OCI-LY7 (cell line): Measurements from ENCODE around the gene EXOG.

Source experiments
- EZH2phosphoT487 ChIP-seq: fragments of 200-600 bp; sonication (generic); IDR thresholded peaks from 2 replicates; pipeline ENCODE4 v1.6.1; 2018; ENCODE audit warnings: low read depth, borderline replicate concordance, mild to moderate bottlenecking, mixed run types, antibody characterized with exemption, low read length, moderate library complexity, mixed read lengths
- TF ChIP-seq, protein P1 (sequence below): fragments of 200-600 bp; sonication (generic); conservative IDR thresholded peaks from 2 replicates; pipeline ENCODE4 v1.5.1; 2014; ENCODE audit warnings: mild to moderate bottlenecking, antibody characterized with exemption, low read length, moderate library complexity, mixed read lengths

DNA sequence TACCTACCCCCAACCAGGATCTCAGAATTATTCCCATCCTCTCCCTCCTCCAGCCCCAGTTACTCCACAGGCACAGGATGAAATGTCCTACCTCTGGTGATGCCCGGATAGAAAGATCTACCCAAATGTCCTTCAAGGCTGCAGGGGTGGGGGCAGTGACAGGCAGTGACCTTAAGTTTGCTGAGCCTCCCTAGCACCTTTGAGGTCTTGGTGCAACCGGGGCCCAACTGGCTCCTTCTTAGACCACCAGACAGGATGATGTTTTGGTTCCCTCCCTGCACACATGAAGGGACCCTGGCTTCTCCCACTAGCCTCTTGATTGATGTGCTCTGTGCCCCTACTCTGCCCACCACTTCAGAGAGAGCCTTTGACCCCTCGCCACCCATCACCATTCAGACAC lies 36.4 kb downstream of the EXOG start:
- TF ChIP-seq, protein P1, sequence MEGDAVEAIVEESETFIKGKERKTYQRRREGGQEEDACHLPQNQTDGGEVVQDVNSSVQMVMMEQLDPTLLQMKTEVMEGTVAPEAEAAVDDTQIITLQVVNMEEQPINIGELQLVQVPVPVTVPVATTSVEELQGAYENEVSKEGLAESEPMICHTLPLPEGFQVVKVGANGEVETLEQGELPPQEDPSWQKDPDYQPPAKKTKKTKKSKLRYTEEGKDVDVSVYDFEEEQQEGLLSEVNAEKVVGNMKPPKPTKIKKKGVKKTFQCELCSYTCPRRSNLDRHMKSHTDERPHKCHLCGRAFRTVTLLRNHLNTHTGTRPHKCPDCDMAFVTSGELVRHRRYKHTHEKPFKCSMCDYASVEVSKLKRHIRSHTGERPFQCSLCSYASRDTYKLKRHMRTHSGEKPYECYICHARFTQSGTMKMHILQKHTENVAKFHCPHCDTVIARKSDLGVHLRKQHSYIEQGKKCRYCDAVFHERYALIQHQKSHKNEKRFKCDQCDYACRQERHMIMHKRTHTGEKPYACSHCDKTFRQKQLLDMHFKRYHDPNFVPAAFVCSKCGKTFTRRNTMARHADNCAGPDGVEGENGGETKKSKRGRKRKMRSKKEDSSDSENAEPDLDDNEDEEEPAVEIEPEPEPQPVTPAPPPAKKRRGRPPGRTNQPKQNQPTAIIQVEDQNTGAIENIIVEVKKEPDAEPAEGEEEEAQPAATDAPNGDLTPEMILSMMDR: no peak
- TF ChIP-seq EZH2phosphoT487: no peak
